ENCODE measurements around the gene RUNDC3A. TPM values are rescaled to one million over a fixed set of nuclear protein-coding genes. Genes with fewer than 3 reads are reported as not detected.

RUNDC3A gene
- polyA plus RNA-seq, 1 donor (not counting 4 experiments of a cell fraction or from before 2014, with no cell fraction given): 1.6 TPM

GRCh38 chr17:44310609-44311376, 2.4 kb downstream of the RUNDC3A start:
- DNase-seq (ENCODE audit: low read depth, low spot score): no peak
- Histone ChIP-seq H4K20me1 (ENCODE audit: control insufficient read depth, extremely low read depth, insufficient read depth, low read length) (no peaks in the 10 kb centered on the region), H3K4me2 (ENCODE audit: control insufficient read depth, extremely low read depth, insufficient read depth, low read depth, low read length) (no peak overlapping the region), H2AFZ (ENCODE audit: control insufficient read depth, low read length) (no peak overlapping the region), H3K79me2 (ENCODE audit: control insufficient read depth, insufficient read depth, low read length) (no peaks in the 10 kb centered on the region), H3K4me1 (ENCODE audit: control insufficient read depth, extremely low read depth, insufficient read depth, low read length) (peaks cover 15% of the 10 kb centered on the region), H3K36me3 (ENCODE audit: control insufficient read depth in 2 of 2, extremely low read depth in 1 of 2, insufficient read depth in 2 of 2, low read length in 2 of 2) (no peaks in the 10 kb centered on the region), H3K9ac (ENCODE audit: control insufficient read depth, extremely low read depth, insufficient read depth, low read length) (no peak overlapping the region), H3K27ac (ENCODE audit: control insufficient read depth, insufficient read depth, low read length) (no peak overlapping the region), H3K9me3 (ENCODE audit: control insufficient read depth, low read depth, low read length) (no peaks in the 10 kb centered on the region), H3K9me1 (ENCODE audit: control insufficient read depth, extremely low read depth, insufficient read depth, low read length) (no peaks in the 10 kb centered on the region), H3K4me3 (ENCODE audit: control insufficient read depth in 2 of 3, extremely low read depth in 1 of 3, insufficient read depth in 2 of 3, low read depth in 1 of 3, low read length in 3 of 3) (no peak overlapping the region), H3K27me3 (ENCODE audit: control insufficient read depth, extremely low read depth, insufficient read depth, low read length) (peaks cover 23% of the 10 kb centered on the region)
- TF ChIP-seq CTCF (optimal IDR thresholded peaks at IDR 0.05 in 1 of 3, IDR thresholded peaks at IDR 0.05 in 1 of 3, conservative IDR thresholded peaks at IDR 0.05 in 1 of 3; ENCODE audit: extremely low read depth in 1 of 3, insufficient read depth in 2 of 3, low read length in 3 of 3): no peak
- TF ChIP-seq EZH2 (IDR thresholded peaks at IDR 0.05; ENCODE audit: low read length): no peak
- dilution Hi-C loops (cut with MboI; ENCODE audit: extremely low pct_ligation_motif_present, low sequenced_read_pairs): no loop called here
- no peak for FAIRE-seq

GRCh38 chr17:44311562-44312181, 3.3 kb downstream of the RUNDC3A start:
- Histone ChIP-seq H3K9me3 (ENCODE audit: control insufficient read depth, low read depth, low read length) (no peaks in the 10 kb centered on the region), H3K9ac (ENCODE audit: control insufficient read depth, extremely low read depth, insufficient read depth, low read length) (no peak overlapping the region), H3K79me2 (ENCODE audit: control insufficient read depth, insufficient read depth, low read length) (no peaks in the 10 kb centered on the region), H2AFZ (ENCODE audit: control insufficient read depth, low read length) (no peak overlapping the region), H4K20me1 (ENCODE audit: control insufficient read depth, extremely low read depth, insufficient read depth, low read length) (no peaks in the 10 kb centered on the region), H3K4me3 (ENCODE audit: control insufficient read depth in 2 of 3, extremely low read depth in 1 of 3, insufficient read depth in 2 of 3, low read depth in 1 of 3, low read length in 3 of 3) (no peak overlapping the region), H3K4me1 (ENCODE audit: control insufficient read depth, extremely low read depth, insufficient read depth, low read length) (peaks cover 22% of the 10 kb centered on the region), H3K27ac (ENCODE audit: control insufficient read depth, insufficient read depth, low read length) (no peak overlapping the region), H3K36me3 (ENCODE audit: control insufficient read depth in 2 of 2, extremely low read depth in 1 of 2, insufficient read depth in 2 of 2, low read length in 2 of 2) (no peaks in the 10 kb centered on the region), H3K27me3 (ENCODE audit: control insufficient read depth, extremely low read depth, insufficient read depth, low read length) (peaks cover 31% of the 10 kb centered on the region), H3K4me2 (ENCODE audit: control insufficient read depth, extremely low read depth, insufficient read depth, low read depth, low read length) (no peak overlapping the region), H3K9me1 (ENCODE audit: control insufficient read depth, extremely low read depth, insufficient read depth, low read length) (no peaks in the 10 kb centered on the region)
- dilution Hi-C loops (cut with MboI; ENCODE audit: extremely low pct_ligation_motif_present, low sequenced_read_pairs): no loop called here
- FAIRE-seq (no peak), DNase-seq (ENCODE audit: low read depth, low spot score) (no peak)
- TF ChIP-seq EZH2 (IDR thresholded peaks at IDR 0.05; ENCODE audit: low read length) (no peak), CTCF (optimal IDR thresholded peaks at IDR 0.05 in 1 of 3, IDR thresholded peaks at IDR 0.05 in 1 of 3, conservative IDR thresholded peaks at IDR 0.05 in 1 of 3; ENCODE audit: extremely low read depth in 1 of 3, insufficient read depth in 2 of 3, low read length in 3 of 3) (no peak)
